GM18519 (cell line): ENCODE results near the gene CCNB2.
"Not testable (repeated sequence)": the region's sequence is repeated elsewhere in the genome, so short reads cannot be mapped to it uniquely, and the experiment has no call there.

Experiments used
- ATAC-seq: cut with Tn5 transposase; IDR thresholded peaks from one replicate; pipeline ENCODE4 v1.9.1; 2021; ENCODE audit warnings: mild to moderate bottlenecking, moderate library complexity; ENCODE audit not compliant: unreplicated experiment, low FRiP score

Gene CCNB2

GRCh38 chr15:59131969-59132562, 27.1 kb downstream of the CCNB2 start:
- ATAC-seq: no peak

DNA sequence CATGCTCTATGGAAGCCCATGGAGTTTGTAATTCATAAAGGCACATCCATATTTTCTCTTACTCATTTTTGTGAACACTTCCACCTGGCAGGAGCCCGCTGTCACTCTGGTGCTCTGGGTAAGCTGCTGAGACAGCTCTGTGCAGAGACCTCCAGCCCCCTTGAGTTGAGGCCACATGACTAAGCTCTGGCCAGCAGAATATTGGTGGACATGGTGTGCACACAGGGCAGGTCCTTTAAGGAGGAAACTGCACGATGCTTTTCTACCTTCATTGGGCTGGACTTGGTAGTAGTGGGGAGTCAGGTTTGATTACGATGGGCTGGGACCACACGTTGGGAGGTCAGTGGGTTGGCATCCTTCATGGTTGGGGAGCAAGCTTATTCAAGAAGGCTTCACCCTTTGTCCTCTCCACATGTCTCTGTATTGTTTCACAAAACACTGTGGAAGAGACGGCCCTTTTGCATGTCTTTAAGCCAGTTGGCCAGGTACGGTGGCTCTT, 29.0 kb downstream of the CCNB2 start:
- ATAC-seq: no peak

DNA sequence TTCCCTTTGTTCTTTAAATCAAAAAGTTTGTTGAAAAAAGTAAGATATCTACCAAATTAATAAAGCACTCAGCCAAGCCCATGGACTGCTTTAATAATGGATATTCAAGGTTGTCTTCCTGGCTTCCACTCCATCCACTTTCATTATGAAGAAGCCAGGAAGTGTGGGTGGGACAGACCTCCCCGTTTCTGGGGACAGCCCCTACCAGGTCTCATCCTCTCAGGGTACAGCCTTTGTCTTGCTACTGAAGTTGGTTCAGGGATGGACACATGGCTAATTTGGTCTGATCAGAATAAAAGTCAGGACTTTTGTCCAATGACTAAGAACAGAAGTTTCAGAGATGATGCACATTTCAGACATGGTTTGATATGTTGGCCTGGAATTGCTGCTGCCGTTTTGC, 32.6 kb downstream of the CCNB2 start:
- no peak for ATAC-seq

- no peak for ATAC-seq
Observed at GRCh38 chr15:59138243-59138642, 33.3 kb downstream of the CCNB2 start.

DNA sequence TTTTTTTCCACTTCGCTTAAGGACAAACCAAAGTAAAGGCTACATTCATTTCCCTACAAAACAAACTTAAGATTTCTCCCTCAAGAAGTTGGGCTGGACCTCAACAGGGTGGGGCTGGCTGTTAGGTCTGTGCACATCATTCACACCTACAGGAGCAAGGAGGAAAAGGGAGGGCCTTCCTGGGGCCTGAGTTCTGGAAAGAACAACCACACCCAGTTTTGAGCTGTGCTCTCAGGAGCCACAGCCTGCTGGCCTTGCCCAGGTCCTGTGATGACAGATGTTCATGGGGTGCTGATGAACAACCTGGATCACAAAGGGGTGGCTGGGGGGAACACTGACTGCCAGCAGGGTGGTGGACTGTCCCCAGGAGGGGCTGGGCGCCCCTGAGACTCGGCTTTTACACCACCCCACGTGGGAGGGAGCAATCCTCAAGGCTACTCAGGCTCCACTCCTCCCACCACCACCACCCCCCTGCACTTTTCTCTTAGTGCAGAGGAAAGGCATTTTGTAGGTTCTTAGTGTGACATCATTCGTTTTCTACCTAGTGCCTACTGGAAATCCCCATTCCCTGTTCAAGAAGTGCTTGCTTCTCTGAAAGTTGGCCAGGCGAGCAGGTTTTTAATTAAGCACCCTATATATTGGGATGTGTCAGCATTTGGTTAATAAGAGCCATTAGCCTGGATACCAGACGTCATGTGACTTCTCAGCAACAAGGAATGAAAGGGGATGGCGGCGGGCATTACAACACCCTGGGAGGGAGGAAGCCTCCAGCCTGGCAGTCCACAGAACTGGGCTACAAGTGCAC, 35.7 kb downstream of the CCNB2 start:
- ATAC-seq: no peak

GRCh38 chr15:59143281-59143680, 38.3 kb downstream of the CCNB2 start:
- no peak for ATAC-seq

DNA sequence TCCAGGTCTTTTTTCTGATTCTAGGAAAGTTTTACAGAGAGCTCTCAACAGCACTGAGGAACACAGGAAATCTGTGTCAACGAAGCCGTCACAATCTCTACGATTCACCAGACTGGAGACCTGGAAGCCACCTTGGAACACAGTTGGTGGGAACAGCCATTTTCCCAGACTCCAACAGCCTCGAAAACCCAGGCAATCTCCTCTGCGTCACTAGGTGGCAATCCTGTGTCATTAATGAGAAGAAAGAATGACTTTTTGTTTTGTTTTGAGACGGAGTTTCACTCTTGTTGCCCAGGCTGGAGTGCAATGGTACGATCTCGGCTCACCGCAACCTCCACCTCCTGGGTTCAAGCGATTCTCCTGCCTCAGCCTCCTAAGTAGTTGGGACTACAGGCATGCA, 39.6 kb downstream of the CCNB2 start:
- not testable (repeated sequence) for ATAC-seq

GRCh38 chr15:59147666-59148065, 42.7 kb downstream of the CCNB2 start:
- no peak for ATAC-seq

- ATAC-seq: no peak
Observed at GRCh38 chr15:59148153-59148833, 43.3 kb downstream of the CCNB2 start.

GRCh38 chr15:59150185-59150584, 45.2 kb downstream of the CCNB2 start:
- no peak for ATAC-seq

DNA sequence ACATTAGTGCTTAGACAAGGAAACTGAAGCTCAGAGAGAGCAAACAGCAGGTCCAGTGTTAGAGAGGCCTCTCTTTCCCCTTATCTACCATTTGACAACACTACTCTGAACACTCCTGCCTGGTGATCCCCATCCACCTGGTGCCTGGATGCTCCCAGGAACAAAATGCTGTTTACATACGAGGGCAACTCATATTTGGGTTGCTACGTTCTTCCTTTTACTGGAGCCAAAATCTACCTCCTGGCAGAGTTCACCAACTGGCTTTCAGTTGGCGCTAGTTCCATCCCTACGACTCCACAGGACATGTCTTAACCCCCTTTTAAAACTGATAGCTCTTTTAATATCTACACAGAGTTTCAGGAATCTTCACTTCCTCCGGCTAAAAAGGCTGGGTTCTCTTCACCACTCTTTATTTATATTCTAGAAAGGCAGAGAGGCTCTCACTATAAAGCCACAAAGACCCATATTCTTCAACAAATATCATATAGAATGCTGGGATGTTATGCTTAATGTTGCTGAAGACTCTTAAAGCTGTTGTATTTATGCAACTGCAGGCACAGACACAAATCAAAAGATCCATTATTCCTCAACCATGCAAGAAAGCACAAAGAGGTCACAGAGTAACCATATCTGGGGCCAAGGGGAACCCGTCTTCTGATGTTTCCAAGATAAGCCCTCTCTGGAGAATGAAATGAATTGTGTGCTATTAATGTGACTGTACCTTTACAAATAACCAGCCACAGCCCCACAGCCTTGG, 47.9 kb downstream of the CCNB2 start:
- no peak for ATAC-seq

GRCh38 chr15:59153466-59153865, 48.5 kb downstream of the CCNB2 start:
- no peak for ATAC-seq

GRCh38 chr15:59154243-59154642, 49.3 kb downstream of the CCNB2 start:
- ATAC-seq: no peak

GRCh38 chr15:59155431-59155830, 50.5 kb downstream of the CCNB2 start:
- ATAC-seq: no peak

- no peak for ATAC-seq
Observed at GRCh38 chr15:59157396-59157795, 52.5 kb downstream of the CCNB2 start.

DNA sequence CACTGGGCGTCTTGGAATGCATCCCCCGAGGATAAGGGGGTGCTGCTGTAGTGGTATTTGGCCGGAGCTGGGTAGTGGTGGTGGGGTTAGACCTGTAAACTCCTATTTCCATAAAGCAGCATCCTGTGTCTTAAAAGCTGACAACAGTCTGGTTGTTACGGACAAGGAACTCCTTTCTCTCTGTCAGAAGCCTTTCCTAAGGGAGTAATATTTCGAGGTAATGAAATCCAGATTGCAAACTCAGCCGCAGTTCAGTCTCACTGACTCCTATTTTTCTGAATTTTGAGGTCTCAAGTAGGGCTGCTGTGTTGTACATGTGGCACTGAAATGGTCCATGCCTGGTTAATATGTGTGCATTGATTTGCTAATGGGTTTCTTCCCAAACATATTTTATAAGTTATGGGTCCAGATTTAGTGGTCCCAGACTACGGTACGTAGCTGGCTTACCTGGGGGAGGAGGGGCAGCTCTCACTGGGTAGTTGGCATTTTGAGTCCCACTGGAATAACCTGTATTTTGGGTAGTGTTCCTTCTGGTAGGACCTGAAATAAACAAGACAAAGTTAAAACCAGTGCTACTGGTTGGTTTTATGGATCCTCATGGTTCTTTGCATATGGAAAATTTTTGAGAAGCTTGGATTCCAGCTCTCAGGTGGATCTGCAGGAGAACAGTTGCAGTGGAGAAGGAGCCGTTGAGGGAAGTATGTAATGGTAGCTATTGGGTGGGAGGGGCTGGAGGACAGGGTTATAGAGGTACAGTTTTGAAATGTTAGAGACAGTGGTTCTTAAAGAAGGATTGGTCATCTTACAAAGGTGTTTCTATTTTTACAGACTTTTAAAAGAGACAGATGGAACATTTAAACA, 53.1 kb downstream of the CCNB2 start:
- no peak for ATAC-seq

DNA sequence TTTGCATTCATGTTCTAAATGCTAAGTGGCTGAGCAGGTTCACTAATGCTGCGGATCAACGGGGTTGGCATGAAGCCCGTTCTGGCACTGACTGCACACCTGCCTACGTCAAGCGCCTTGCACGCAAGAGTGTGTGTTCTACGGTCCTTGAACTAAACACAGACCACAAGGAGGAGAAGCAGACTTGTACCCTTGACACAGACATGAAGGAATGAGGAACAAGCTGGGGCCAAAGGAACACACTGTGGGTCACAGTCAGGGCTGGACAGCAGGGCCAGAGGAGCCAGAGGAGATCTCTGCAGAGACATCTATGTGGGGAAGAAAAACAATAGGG, 53.7 kb downstream of the CCNB2 start:
- no peak for ATAC-seq

DNA sequence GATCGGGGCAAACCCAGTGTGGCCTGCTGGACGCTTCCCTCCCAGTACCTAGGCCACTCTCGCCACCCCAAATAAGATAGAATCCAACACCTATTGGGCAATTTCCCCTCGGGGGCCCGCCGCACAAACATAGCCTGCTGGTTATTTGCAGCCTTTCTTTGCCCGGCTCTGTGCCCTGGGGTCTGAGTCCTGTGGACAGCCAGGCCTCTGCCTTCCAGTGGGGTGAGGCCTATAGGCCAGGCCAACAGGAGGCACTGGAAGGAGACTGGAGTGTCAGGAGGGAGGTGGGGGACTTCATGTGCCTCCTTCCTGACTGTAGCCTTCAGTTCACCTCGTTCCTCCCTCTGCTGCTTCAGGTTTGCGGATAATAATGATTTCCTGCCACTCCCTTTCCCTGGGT, 54.3 kb downstream of the CCNB2 start:
- no peak for ATAC-seq

GRCh38 chr15:59160880-59161593, 56.1 kb downstream of the CCNB2 start:
- ATAC-seq: no peak
